Mesendoderm (in vitro differentiated cells): ENCODE data around the gene IPCEF1.

ENCODE experiments used
- DNase-seq: peaks from one replicate; pipeline ENCODE4 v3.0.0; 2013
- H2AK5ac ChIP-seq: 2 replicates; pipeline ENCODE4 v1.6.1; 2013; ENCODE audit warnings: low read length, inconsistent platforms
- H2BK120ac ChIP-seq: 2 replicates; pipeline ENCODE4 v1.6.1; 2013; ENCODE audit warnings: low read depth, mild to moderate bottlenecking, low read length, moderate library complexity, mixed read lengths
- H2BK15ac ChIP-seq: replicated peaks from 2 replicates; pipeline ENCODE4 v1.6.1; 2013; ENCODE audit warnings: low read depth, mild to moderate bottlenecking, moderate library complexity
- H2BK5ac ChIP-seq: 2 replicates; pipeline ENCODE4 v1.6.1; 2013; ENCODE audit warnings: low read length, inconsistent platforms
- H3K18ac ChIP-seq: 2 replicates; pipeline ENCODE4 v1.6.1; 2013; ENCODE audit warnings: mild to moderate bottlenecking, low read length, mixed read lengths
- H3K23ac ChIP-seq: one replicate; pipeline ENCODE4 v1.6.1; 2013; ENCODE audit warnings: low read length
- H3K27ac ChIP-seq: 2 replicates; pipeline ENCODE4 v1.5.1; 2013; ENCODE audit warnings: low read depth, mild to moderate bottlenecking, inconsistent platforms, low read length, moderate library complexity
- H3K27me3 ChIP-seq: 2 replicates; pipeline ENCODE4 v1.6.1; 2013; ENCODE audit warnings: low read length, control low read depth, mild to moderate bottlenecking, inconsistent platforms; ENCODE audit not compliant: insufficient read depth, poor library complexity
- H3K36me3 ChIP-seq: 2 replicates; pipeline ENCODE4 v1.6.1; 2013; ENCODE audit warnings: low read length, inconsistent platforms; ENCODE audit not compliant: control insufficient read depth, insufficient read depth
- H3K4ac ChIP-seq: one replicate; pipeline ENCODE4 v1.6.1; 2013; ENCODE audit warnings: low read depth, mild to moderate bottlenecking, low read length, moderate library complexity
- H3K4me1 ChIP-seq: 2 replicates; pipeline ENCODE4 v1.6.1; 2013; ENCODE audit warnings: low read depth, low read length, inconsistent platforms; ENCODE audit not compliant: control insufficient read depth
- H3K4me2 ChIP-seq: 2 replicates; pipeline ENCODE4 v1.6.1; 2013; ENCODE audit warnings: low read length
- H3K4me3 ChIP-seq: 2 replicates; pipeline ENCODE4 v1.5.1; 2013; ENCODE audit warnings: mild to moderate bottlenecking, low read length
- H3K56ac ChIP-seq: one replicate; pipeline ENCODE4 v1.6.1; 2013; ENCODE audit warnings: low read length
- H3K79me1 ChIP-seq: 2 replicates; pipeline ENCODE4 v1.6.1; 2013; ENCODE audit warnings: low read length, inconsistent platforms
- H3K79me2 ChIP-seq: 2 replicates; pipeline ENCODE4 v1.6.1; 2013; ENCODE audit warnings: mild to moderate bottlenecking, low read length; ENCODE audit not compliant: control insufficient read depth, insufficient read depth
- H3K9ac ChIP-seq: 2 replicates; pipeline ENCODE4 v1.6.1; 2013; ENCODE audit warnings: low read length, inconsistent platforms
- H4K5ac ChIP-seq: one replicate; pipeline ENCODE4 v1.6.1; 2013; ENCODE audit warnings: low read length
- H4K8ac ChIP-seq: one replicate; pipeline ENCODE4 v1.6.1; 2013; ENCODE audit warnings: low read depth, mild to moderate bottlenecking, control low read depth, low read length, moderate library complexity
- WGBS: extraction: QIAGEN DNeasy Blood & Tissue Kit; methylation state at CpG from one replicate; pipeline ENCODE4 v1.1.7; 2013; ENCODE audit warnings: low lambda C conversion rate, missing lambda C conversion rate; ENCODE audit not compliant: insufficient coverage; ENCODE audit errors: extremely low coverage; 5-methylcytosine and 5-hydroxymethylcytosine counted together

IPCEF1 gene

GRCh38 chr6:154370545-154370944, 13.9 kb upstream of the IPCEF1 start:
- Histone ChIP-seq H2BK5ac (no peak overlapping the region), H3K27me3 (no peaks in the 10 kb centered on the region), H3K23ac (no peak overlapping the region), H3K4ac (no peak overlapping the region), H3K18ac (no peak overlapping the region), H3K36me3 (no peaks in the 10 kb centered on the region), H3K9ac (no peak overlapping the region), H3K4me3 (no peak overlapping the region), H3K79me1 (no peaks in the 10 kb centered on the region), H4K8ac (no peak overlapping the region), H3K4me1 (no peaks in the 10 kb centered on the region), H3K56ac (no peak overlapping the region), H3K79me2 (no peaks in the 10 kb centered on the region), H3K4me2 (no peak overlapping the region), H3K27ac (no peak overlapping the region), H2BK15ac (no peak overlapping the region), H2AK5ac (no peak overlapping the region), H2BK120ac (no peak overlapping the region), H4K5ac (no peak overlapping the region)
- no CpG with 5 or more reads among the region's 4 CpGs for WGBS
- DNase-seq: peak; percentile 30

GRCh38 chr6:154367839-154368695, 11.5 kb upstream of the IPCEF1 start:
- Histone ChIP-seq H3K9ac (no peak overlapping the region), H3K27me3 (no peaks in the 10 kb centered on the region), H3K79me1 (no peaks in the 10 kb centered on the region), H3K36me3 (no peaks in the 10 kb centered on the region), H2AK5ac (no peak overlapping the region), H3K56ac (no peak overlapping the region), H2BK5ac (no peak overlapping the region), H3K4me1 (no peaks in the 10 kb centered on the region), H3K4me2 (no peak overlapping the region), H3K4me3 (no peak overlapping the region), H3K23ac (no peak overlapping the region), H3K27ac (no peak overlapping the region), H4K5ac (no peak overlapping the region), H3K18ac (no peak overlapping the region), H4K8ac (no peak overlapping the region), H3K4ac (no peak overlapping the region), H2BK15ac (no peak overlapping the region), H2BK120ac (no peak overlapping the region), H3K79me2 (no peaks in the 10 kb centered on the region)
- WGBS: no CpG with 5 or more reads among the region's 9 CpGs
- DNase-seq: no peak

DNA sequence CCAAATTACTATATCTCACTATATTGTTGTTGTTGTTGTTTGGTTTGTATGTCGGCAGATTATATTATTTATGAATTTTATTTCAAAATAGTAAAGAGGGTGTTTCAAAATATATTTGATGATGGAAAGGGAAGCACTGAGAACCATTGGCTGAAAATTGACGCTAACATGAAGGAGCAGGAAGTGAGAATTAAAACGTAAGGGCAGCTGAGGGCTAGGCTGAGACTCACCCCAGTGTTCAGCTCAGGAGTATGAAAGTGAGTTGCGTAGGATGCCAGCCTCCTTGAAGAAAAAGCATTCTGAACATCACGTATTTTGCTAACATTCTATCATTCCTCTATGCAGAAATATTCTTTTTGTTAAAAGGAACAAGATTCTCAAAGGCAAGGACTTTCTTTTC, 10.7 kb upstream of the IPCEF1 start:
- H3K36me3 ChIP-seq: no peaks in the 10 kb centered on the region

DNA sequence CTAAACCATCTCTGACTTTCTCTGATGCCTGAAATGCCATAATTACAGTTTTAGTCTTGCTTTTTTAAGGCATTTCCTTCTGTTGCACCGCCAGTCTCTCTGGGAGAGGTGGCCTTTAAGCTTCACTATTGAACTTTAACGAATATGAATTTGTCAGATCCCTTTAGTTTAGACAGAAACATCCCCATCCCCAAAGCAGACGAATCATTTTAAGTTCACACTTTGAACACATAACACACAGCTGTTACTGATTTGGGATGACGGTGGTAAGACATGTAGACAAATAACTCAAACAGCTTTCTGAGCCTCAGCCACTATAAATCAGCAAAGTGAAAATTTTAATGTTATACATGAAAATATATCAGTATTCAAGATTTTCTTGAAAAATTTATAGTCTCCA, 7.2 kb upstream of the IPCEF1 start:
- H2BK120ac ChIP-seq: no peak overlapping the region
- no peaks in the 10 kb centered on the region for H3K79me2 ChIP-seq
- H3K18ac ChIP-seq: no peak overlapping the region
- no peak overlapping the region for H3K23ac ChIP-seq
- no peak overlapping the region for H4K8ac ChIP-seq
- H4K5ac ChIP-seq: no peak overlapping the region
- H3K4me1 ChIP-seq: no peaks in the 10 kb centered on the region
- no peak overlapping the region for H2BK15ac ChIP-seq
- no peak overlapping the region for H2AK5ac ChIP-seq
- H3K27me3 ChIP-seq: no peaks in the 10 kb centered on the region
- DNase-seq: no peak
- no peak overlapping the region for H3K56ac ChIP-seq
- H3K9ac ChIP-seq: no peak overlapping the region
- no peaks in the 10 kb centered on the region for H3K79me1 ChIP-seq
- no CpG with 5 or more reads among the region's 4 CpGs for whole genome bisulfite sequencing
- H3K36me3 ChIP-seq: no peaks in the 10 kb centered on the region
- no peak overlapping the region for H3K4me3 ChIP-seq
- no peak overlapping the region for H3K4me2 ChIP-seq
- no peak overlapping the region for H3K27ac ChIP-seq
- H2BK5ac ChIP-seq: no peak overlapping the region
- H3K4ac ChIP-seq: no peak overlapping the region

More for the DNA sequence above, 10.7 kb upstream of the IPCEF1 start:
- Histone ChIP-seq H3K9ac (no peak overlapping the region), H4K8ac (no peak overlapping the region), H3K4me2 (no peak overlapping the region), H3K18ac (no peak overlapping the region), H3K79me2 (no peaks in the 10 kb centered on the region), H4K5ac (no peak overlapping the region), H3K4me3 (no peak overlapping the region), H2BK5ac (no peak overlapping the region), H3K27me3 (no peaks in the 10 kb centered on the region), H3K79me1 (no peaks in the 10 kb centered on the region), H3K4ac (no peak overlapping the region), H2AK5ac (no peak overlapping the region), H2BK15ac (no peak overlapping the region), H2BK120ac (no peak overlapping the region), H3K56ac (no peak overlapping the region), H3K4me1 (no peaks in the 10 kb centered on the region), H3K23ac (no peak overlapping the region), H3K27ac (no peak overlapping the region)
- DNase-seq: no peak
- 100% methylated on average over 1 of the region's 5 CpGs for WGBS

GRCh38 chr6:154361476-154361875, 4.9 kb upstream of the IPCEF1 start:
- H2BK15ac ChIP-seq: no peak overlapping the region
- H3K79me2 ChIP-seq: no peaks in the 10 kb centered on the region
- H3K4ac ChIP-seq: no peak overlapping the region
- no peaks in the 10 kb centered on the region for H3K27me3 ChIP-seq
- no peak overlapping the region for H4K8ac ChIP-seq
- H4K5ac ChIP-seq: no peak overlapping the region
- no peak overlapping the region for H3K27ac ChIP-seq
- no peak overlapping the region for H3K23ac ChIP-seq
- no peak overlapping the region for H2BK120ac ChIP-seq
- H3K4me2 ChIP-seq: no peak overlapping the region
- H2BK5ac ChIP-seq: no peak overlapping the region
- no peaks in the 10 kb centered on the region for H3K79me1 ChIP-seq
- no peaks in the 10 kb centered on the region for H3K4me1 ChIP-seq
- no peak overlapping the region for H3K9ac ChIP-seq
- no peak for DNase-seq
- no peak overlapping the region for H3K4me3 ChIP-seq
- no peaks in the 10 kb centered on the region for H3K36me3 ChIP-seq
- no CpG with 5 or more reads among the region's 5 CpGs for WGBS
- no peak overlapping the region for H2AK5ac ChIP-seq
- H3K18ac ChIP-seq: no peak overlapping the region
- no peak overlapping the region for H3K56ac ChIP-seq

- no peak overlapping the region for H3K4me2 ChIP-seq
- no peak overlapping the region for H2BK5ac ChIP-seq
These were observed 3.9 kb upstream of the IPCEF1 start for GRCh38 chr6:154360476-154360875.

More at GRCh38 chr6:154360476-154360875, 3.9 kb upstream of the IPCEF1 start:
- Histone ChIP-seq H4K5ac (no peak overlapping the region), H3K4me1 (no peaks in the 10 kb centered on the region), H3K4me3 (no peak overlapping the region), H3K27me3 (no peaks in the 10 kb centered on the region), H3K36me3 (no peaks in the 10 kb centered on the region), H4K8ac (no peak overlapping the region), H2BK120ac (no peak overlapping the region), H3K79me2 (no peaks in the 10 kb centered on the region), H3K18ac (no peak overlapping the region), H3K27ac (no peak overlapping the region), H2BK15ac (no peak overlapping the region), H3K4ac (no peak overlapping the region), H3K56ac (no peak overlapping the region), H3K9ac (no peak overlapping the region), H3K79me1 (no peaks in the 10 kb centered on the region), H3K23ac (no peak overlapping the region), H2AK5ac (no peak overlapping the region)
- peak; percentile 25 for DNase-seq
- no CpG with 5 or more reads among the region's 3 CpGs for WGBS
